IMR-90 (cell line): ENCODE measurements around the gene CFAP61. TPM values are rescaled to one million over a fixed set of nuclear protein-coding genes. Genes with fewer than 3 reads are reported as not detected.

Source experiments
- ATAC-seq: fragments of 200-7000 bp; cut with Tn5 transposase; 2 replicates; pipeline ENCODE4 v1.9.1; 2020; ENCODE audit warnings: low read depth, mild to moderate bottlenecking, moderate library complexity
- BruUV-seq: library from RNA; stranded (reverse); fragments of 400-500 nt; replicated peaks from 2 replicates; lab custom pipeline; 2021; lab: Mats Ljungman, UMichigan
- CTCF ChIA-PET: fragments of 300-600 bp; formaldehyde crosslinking; extraction: SDS; loops from one replicate; lab custom pipeline; 2021; ENCODE audit warnings: antibody characterized with exemption; lab: Yijun Ruan, JAX
- POLR2A ChIA-PET: fragments of 300-600 bp; sonication (Branson Sonifier 250); formaldehyde crosslinking; loops from one replicate; lab custom pipeline; 2022; ENCODE audit warnings: antibody characterized with exemption; ENCODE audit not compliant: unreplicated experiment; lab: Charles Lee
- DNase-seq: peaks from one replicate; pipeline ENCODE4 v3.0.0; 2013
- H2AFZ ChIP-seq: replicated peaks from 2 replicates; pipeline ENCODE3; 2013; ENCODE audit warnings: low read length, mild to moderate bottlenecking; ENCODE audit not compliant: poor library complexity
- H2AK5ac ChIP-seq: 2 replicates; pipeline ENCODE4 v1.6.1; 2013; ENCODE audit warnings: low read depth, low read length, inconsistent platforms
- H2AK9ac ChIP-seq: replicated peaks from 2 replicates; pipeline ENCODE3; 2013; ENCODE audit warnings: mild to moderate bottlenecking, low read depth, low read length, moderate library complexity; ENCODE audit not compliant: poor library complexity
- H2BK120ac ChIP-seq: 2 replicates; pipeline ENCODE4 v1.6.1; 2013; ENCODE audit warnings: low read depth, low read length, inconsistent platforms
- H2BK15ac ChIP-seq: 3 replicates; pipeline ENCODE4 v1.6.1; 2013; ENCODE audit warnings: low read depth, low read length, inconsistent platforms
- H2BK20ac ChIP-seq: 2 replicates; pipeline ENCODE4 v1.6.1; 2013; ENCODE audit warnings: low read depth, mild to moderate bottlenecking, inconsistent platforms, low read length, moderate library complexity
- H2BK5ac ChIP-seq: 2 replicates; pipeline ENCODE4 v1.6.1; 2013; ENCODE audit warnings: mild to moderate bottlenecking, low read depth, low read length, inconsistent platforms; ENCODE audit not compliant: poor library complexity, severe bottlenecking
- H3K14ac ChIP-seq: replicated peaks from 2 replicates; pipeline ENCODE4 v1.6.1; 2013; ENCODE audit warnings: low read depth, low read length, inconsistent platforms
- H3K18ac ChIP-seq: 2 replicates; pipeline ENCODE4 v1.6.1; 2013; ENCODE audit warnings: low read depth, low read length, control low read depth
- H3K23ac ChIP-seq: 2 replicates; pipeline ENCODE4 v1.6.1; 2013; ENCODE audit warnings: low read depth, low read length, inconsistent platforms
- H3K27ac ChIP-seq: 2 replicates; pipeline ENCODE4 v1.5.1; 2013; ENCODE audit warnings: mild to moderate bottlenecking, control low read depth, low read length; ENCODE audit not compliant: insufficient read depth
- H3K27me3 ChIP-seq: 2 replicates; pipeline ENCODE4 v1.6.1; 2013; ENCODE audit warnings: low read length; ENCODE audit not compliant: control insufficient read depth, insufficient read depth
- H3K36me3 ChIP-seq: 2 replicates; pipeline ENCODE4 v1.6.1; 2013; ENCODE audit warnings: low read length, mixed read lengths; ENCODE audit not compliant: control insufficient read depth, insufficient read depth
- H3K4ac ChIP-seq: 2 replicates; pipeline ENCODE4 v1.6.1; 2013; ENCODE audit warnings: low read depth, low read length, inconsistent platforms
- H3K4me1 ChIP-seq: 2 replicates; pipeline ENCODE4 v1.6.1; 2013; ENCODE audit warnings: low read length, mixed read lengths; ENCODE audit not compliant: control insufficient read depth, insufficient read depth
- H3K4me2 ChIP-seq: 2 replicates; pipeline ENCODE4 v1.6.1; 2013; ENCODE audit warnings: low read depth, mild to moderate bottlenecking, control low read depth, low read length, moderate library complexity
- H3K4me3 ChIP-seq: 2 replicates; pipeline ENCODE4 v1.5.1; 2013; ENCODE audit warnings: low read depth, mild to moderate bottlenecking, control low read depth, low read length, moderate library complexity; ENCODE audit not compliant: insufficient read depth
- H3K56ac ChIP-seq: 2 replicates; pipeline ENCODE4 v1.6.1; 2013; ENCODE audit warnings: low read length, inconsistent platforms; ENCODE audit not compliant: insufficient read depth; ENCODE audit errors: extremely low read depth
- H3K79me1 ChIP-seq, 2 experiments: 2 replicates each; pipeline ENCODE4 v1.6.1; 2013; ENCODE audit warnings: low read length in 2 of 2, inconsistent platforms in 1 of 2, low read depth in 1 of 2
- H3K9ac ChIP-seq: 2 replicates; pipeline ENCODE4 v1.6.1; 2013; ENCODE audit warnings: low read depth, low read length, control low read depth
- H3K9me1 ChIP-seq: 2 replicates; pipeline ENCODE4 v1.6.1; 2013; ENCODE audit warnings: low read length, inconsistent platforms; ENCODE audit not compliant: insufficient read depth
- H3K9me3 ChIP-seq: 2 replicates; pipeline ENCODE4 v1.6.1; 2013; ENCODE audit warnings: low read length; ENCODE audit not compliant: control insufficient read depth, insufficient read depth
- H4K20me1 ChIP-seq: 2 replicates; pipeline ENCODE4 v1.6.1; 2013; ENCODE audit warnings: low read length, inconsistent platforms; ENCODE audit not compliant: insufficient read depth
- H4K5ac ChIP-seq: 2 replicates; pipeline ENCODE4 v1.6.1; 2013; ENCODE audit warnings: mild to moderate bottlenecking, low read depth, low read length, control low read depth
- H4K8ac ChIP-seq, 2 experiments: 2 replicates each; pipeline ENCODE4 v1.6.1; 2013; ENCODE audit warnings: low read depth in 2 of 2, low read length in 2 of 2, control low read depth in 1 of 2, inconsistent platforms in 1 of 2
- H4K91ac ChIP-seq: 2 replicates; pipeline ENCODE4 v1.6.1; 2013; ENCODE audit warnings: low read depth, low read length, inconsistent platforms; ENCODE audit not compliant: insufficient read depth
- BHLHE40 ChIP-seq: fragments of 150-350 bp; IDR thresholded peaks from 2 replicates; pipeline ENCODE4 v1.6.1; 2016; ENCODE audit warnings: mild to moderate bottlenecking, low read depth, low read length
- CEBPB ChIP-seq: IDR thresholded peaks from 2 replicates; pipeline ENCODE4 v1.6.1; 2012; ENCODE audit warnings: low read depth, low read length, improper control_type of control experiment
- CHD1 ChIP-seq: IDR thresholded peaks from 2 replicates; pipeline ENCODE4 v1.6.1; 2012; ENCODE audit warnings: low read depth, low read length, improper control_type of control experiment
- CTCF ChIP-seq: conservative IDR thresholded peaks from 2 replicates; pipeline ENCODE4 v1.5.1; 2012; ENCODE audit warnings: mild to moderate bottlenecking, low read depth, low read length, improper control_type of control experiment
- ELK1 ChIP-seq: fragments of 150-350 bp; IDR thresholded peaks from 2 replicates; pipeline ENCODE4 v1.6.1; 2016; ENCODE audit warnings: low read depth, mild to moderate bottlenecking, low read length, moderate library complexity, borderline replicate concordance
- FOS ChIP-seq: fragments of 150-350 bp; IDR thresholded peaks from 2 replicates; pipeline ENCODE4 v1.6.1; 2016; ENCODE audit warnings: low read depth, low read length
- MAFK ChIP-seq: IDR thresholded peaks from 2 replicates; pipeline ENCODE4 v1.6.1; 2012; ENCODE audit warnings: low read depth, low read length, improper control_type of control experiment
- MAZ ChIP-seq: IDR thresholded peaks from 2 replicates; pipeline ENCODE4 v1.6.1; 2012; ENCODE audit warnings: low read depth, mild to moderate bottlenecking, low read length, improper control_type of control experiment, moderate library complexity, borderline replicate concordance
- MXI1 ChIP-seq: IDR thresholded peaks from 2 replicates; pipeline ENCODE4 v1.6.1; 2012; ENCODE audit warnings: low read depth, mild to moderate bottlenecking, low read length, moderate library complexity, borderline replicate concordance
- NFE2L2 ChIP-seq: fragments of 150-350 bp; IDR thresholded peaks from 2 replicates; pipeline ENCODE4 v1.6.1; 2016; ENCODE audit warnings: low read depth, mild to moderate bottlenecking, low read length
- POLR2A ChIP-seq: IDR thresholded peaks from 2 replicates; pipeline ENCODE4 v1.6.1; 2012; ENCODE audit warnings: mild to moderate bottlenecking, low read depth, low read length
- RAD21 ChIP-seq: IDR thresholded peaks from 2 replicates; pipeline ENCODE4 v1.6.1; 2012; ENCODE audit warnings: low read length, improper control_type of control experiment
- RCOR1 ChIP-seq: IDR thresholded peaks from 2 replicates; pipeline ENCODE4 v1.6.1; 2012; ENCODE audit warnings: mild to moderate bottlenecking, low read length, improper control_type of control experiment; ENCODE audit not compliant: insufficient replicate concordance
- RFX5 ChIP-seq: IDR thresholded peaks from 2 replicates; pipeline ENCODE4 v1.8.0; 2012; ENCODE audit warnings: low read depth, mild to moderate bottlenecking, low read length, moderate library complexity
- SMC3 ChIP-seq: fragments of 150-350 bp; IDR thresholded peaks from 2 replicates; pipeline ENCODE4 v1.6.1; 2016; ENCODE audit warnings: low read depth, mild to moderate bottlenecking, antibody characterized with exemption, low read length, moderate library complexity
- USF2 ChIP-seq: fragments of 150-350 bp; IDR thresholded peaks from 2 replicates; pipeline ENCODE4 v1.6.1; 2017; ENCODE audit warnings: mild to moderate bottlenecking, antibody characterized with exemption, low read length, low read depth
- WGBS, 2 experiments: methylation state at CpG; one replicate each; pipeline versions ENCODE4 v1.1.5 to v1.1.7; 2013; ENCODE audit warnings: missing lambda C conversion rate in 2 of 2; ENCODE audit not compliant: insufficient read length in 1 of 2; ENCODE audit errors: extremely low coverage in 2 of 2; 5-methylcytosine and 5-hydroxymethylcytosine counted together
- dilution Hi-C: fragments of 300-500 bp; cut with HindIII; formaldehyde crosslinking; loops from one replicate; pipeline ENCODE4 v1.14.3; 2018; ENCODE audit warnings: low sequenced_read_pairs; ENCODE audit not compliant: unreplicated experiment
- in situ Hi-C: fragments of 300-500 bp; cut with MboI; formaldehyde crosslinking; loops from 3 replicates; pipeline ENCODE4 v1.14.3; 2019; ENCODE audit warnings: low sequenced_read_pairs, inconsistent platforms, mixed read lengths
- intact Hi-C: fragments of 100-400 bp; cut with micrococcal nuclease; formaldehyde crosslinking; loops from 2 replicates; pipeline ENCODE4 v1.10.0; 2022
- polyA plus RNA-seq, 3 experiments: library from polyadenylated mRNA; depleted of rRNA; stranded (reverse); fragments of >200 nt; gene quantifications; 2 replicates each; pipeline ENCODE4 v1.2.3, GENCODE V29; 2012; ENCODE audit warnings: low replicate concordance in 1 of 3
- total RNA-seq: library from RNA; depleted of rRNA; stranded (reverse); fragments of >200 nt; gene quantifications from 2 replicates; pipeline ENCODE4 v1.2.3, GENCODE V29; 2012

CFAP61 gene
- total and polyA plus RNA-seq, 2 of the 4 experiments (the other 2 are of a cell fraction) = 0.07 TPM; not detected in 1

GRCh38 chr20:20211988-20212518 lies 159.7 kb downstream of the CFAP61 start:
- no peak overlapping the region for H4K8ac ChIP-seq
- H3K9ac ChIP-seq = no peak overlapping the region
- H4K20me1 ChIP-seq = no peaks in the 10 kb centered on the region; the same call in 1 of the 2 replicates
- H4K91ac ChIP-seq = no peak overlapping the region
- no peak overlapping the region for H3K14ac ChIP-seq
- dilution Hi-C loops = no loop called here
- H2BK15ac ChIP-seq = no peak overlapping the region
- ChIA-PET POLR2A (no interaction called here), CTCF (interaction anchor here (0.6 kb wide), 1 partner anchor 73 kb away, joined by 6 read pairs; no protein-coding TSS in a partner anchor)
- no peak overlapping the region for H3K4me2 ChIP-seq
- H3K9me1 ChIP-seq = no peaks in the 10 kb centered on the region
- no peak overlapping the region for H2AK5ac ChIP-seq
- H3K18ac ChIP-seq = no peak overlapping the region
- DNase-seq = no peak
- 62% methylated on average over 9 of the region's 11 CpGs; no CpG with 5 or more reads in 1 of the 2 experiments for WGBS, 2 experiments
- no TSS peak for BruUV-seq
- no peaks in the 10 kb centered on the region for H3K4me1 ChIP-seq
- in situ Hi-C loops = no loop called here
- no peak overlapping the region for H3K4me3 ChIP-seq
- H2BK20ac ChIP-seq = no peak overlapping the region
- intact Hi-C loops = no loop called here
- H4K5ac ChIP-seq = no peak overlapping the region
- H3K27ac ChIP-seq = no peak overlapping the region
- no peak for ATAC-seq
- H2BK5ac ChIP-seq = no peak overlapping the region
- no peaks in the 10 kb centered on the region for H3K9me3 ChIP-seq
- no peaks in the 10 kb centered on the region; the same call in 1 of the 2 replicates for H3K27me3 ChIP-seq
- H3K56ac ChIP-seq = no peak overlapping the region
- no peak overlapping the region for H3K4ac ChIP-seq
- no peak overlapping the region for H3K23ac ChIP-seq
- H2AFZ ChIP-seq = no peak overlapping the region
- no peaks in the 10 kb centered on the region for H3K36me3 ChIP-seq
- no peak overlapping the region for H2AK9ac ChIP-seq
- H2BK120ac ChIP-seq = no peak overlapping the region
- H3K79me1 ChIP-seq = no peaks in the 10 kb centered on the region
- TF ChIP-seq BHLHE40 = no peak
- no peak for TF ChIP-seq USF2
- TF ChIP-seq MAZ = no peak
- no peak for TF ChIP-seq POLR2A
- TF ChIP-seq MAFK = no peak
- no peak for TF ChIP-seq RCOR1
- no peak for TF ChIP-seq FOS
- no peak for TF ChIP-seq CEBPB
- TF ChIP-seq SMC3 = no peak
- TF ChIP-seq RAD21 = no peak
- TF ChIP-seq CHD1 = no peak
- no peak for TF ChIP-seq ELK1
- no peak for TF ChIP-seq NFE2L2
- no peak for TF ChIP-seq RFX5
- no peak for TF ChIP-seq CTCF
- no peak for TF ChIP-seq MXI1
